DMS153 treated with DMSO at 0.1 percent for 48 hours (cell line): ENCODE data around the gene DNAJA4.
"Not testable (repeated sequence)": the region's sequence is repeated elsewhere in the genome, so short reads cannot be mapped to it uniquely, and the experiment has no call there.

Experiments used
- DNase-seq: peaks from one replicate; lab custom pipeline; 2025; ENCODE audit not compliant: unreplicated experiment; lab: John Stamatoyannopoulos, UW

DNAJA4 gene

GRCh38 chr15:78243491-78243941, 20.8 kb upstream of the DNAJA4 start:
- DNase-seq, result no peak

- no peak for DNase-seq
Measured at GRCh38 chr15:78244101-78244500, 20.3 kb upstream of the DNAJA4 start.

- no peak for DNase-seq
Measured at GRCh38 chr15:78244893-78245292, 19.5 kb upstream of the DNAJA4 start.

DNA sequence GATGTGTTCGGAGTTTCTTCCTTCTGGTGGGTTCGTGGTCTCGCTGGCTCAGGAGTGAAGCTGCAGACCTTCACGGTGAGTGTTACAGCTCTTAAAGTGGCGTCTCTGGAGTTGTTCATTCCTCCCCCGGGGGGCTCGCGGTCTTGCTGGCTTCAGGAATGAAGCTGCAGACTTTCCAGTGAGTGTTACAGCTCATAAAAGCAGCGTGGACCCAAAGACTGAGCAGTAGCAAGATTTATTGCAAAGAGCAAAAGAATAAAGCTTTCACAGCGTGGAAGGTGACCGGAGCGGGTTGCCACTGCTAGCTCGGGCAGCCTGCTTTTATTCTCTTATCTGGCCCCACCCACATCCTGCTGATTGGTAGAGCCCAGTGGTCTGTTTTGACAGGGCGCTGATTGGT, 19.0 kb upstream of the DNAJA4 start:
- DNase-seq, result not testable (repeated sequence)

DNA sequence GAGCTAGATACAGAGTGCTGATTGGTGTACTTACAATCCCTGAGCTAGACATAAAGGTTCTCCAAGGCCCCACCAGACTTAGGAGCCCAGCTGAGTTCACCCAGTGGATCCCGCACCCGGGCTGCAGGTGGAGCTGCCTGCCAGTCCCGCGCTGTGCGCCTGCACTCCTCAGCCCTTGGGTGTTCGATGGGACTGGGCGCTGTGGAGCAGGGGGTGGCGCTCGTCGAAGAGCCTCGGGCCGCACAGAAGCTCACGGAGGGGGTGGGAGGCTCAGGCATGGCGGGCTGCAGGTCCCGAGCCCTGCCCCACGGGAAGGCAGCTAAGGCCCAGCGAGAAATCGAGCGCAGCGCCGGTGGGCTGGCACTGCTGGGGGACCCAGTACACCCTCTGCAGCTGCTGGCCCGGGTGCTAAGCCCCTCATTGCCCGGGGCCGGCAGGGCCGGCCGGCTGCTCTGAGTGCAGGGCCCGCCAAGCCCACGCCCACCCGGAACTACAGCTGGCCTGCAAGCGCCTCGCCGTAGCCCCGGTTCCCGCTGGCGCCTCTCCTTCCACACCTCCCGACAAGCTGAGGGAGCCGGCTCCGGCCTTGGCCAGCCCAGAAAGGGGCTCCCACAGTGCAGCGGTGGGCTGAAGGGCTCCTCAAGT, 18.3 kb upstream of the DNAJA4 start:
- not testable (repeated sequence) for DNase-seq

DNA sequence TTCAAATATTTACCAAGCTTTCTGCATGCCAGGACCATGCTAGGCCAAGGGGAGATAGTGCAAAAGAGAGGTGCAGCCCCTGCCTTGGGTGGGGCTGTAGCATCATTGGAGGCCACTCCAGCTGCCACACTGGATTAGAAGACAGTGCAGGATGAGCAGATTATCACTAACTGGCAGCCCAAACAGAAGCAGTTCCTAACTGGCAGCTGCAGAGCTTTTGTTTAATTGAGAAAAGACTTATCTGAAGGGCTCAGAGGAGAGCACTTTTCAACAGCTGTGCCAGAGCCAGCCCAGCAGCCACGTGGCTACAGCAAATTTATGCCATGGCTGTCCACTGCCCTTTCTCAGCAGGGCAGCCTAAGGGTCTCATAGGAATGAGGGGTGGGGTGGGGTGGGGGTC, 16.5 kb upstream of the DNAJA4 start:
- no peak for DNase-seq

- no peak for DNase-seq
Measured at GRCh38 chr15:78249131-78249530, 15.2 kb upstream of the DNAJA4 start.

GRCh38 chr15:78251136-78251535, 13.2 kb upstream of the DNAJA4 start:
- no peak for DNase-seq

GRCh38 chr15:78255421-78256043, 8.8 kb upstream of the DNAJA4 start:
- DNase-seq, result no peak

DNA sequence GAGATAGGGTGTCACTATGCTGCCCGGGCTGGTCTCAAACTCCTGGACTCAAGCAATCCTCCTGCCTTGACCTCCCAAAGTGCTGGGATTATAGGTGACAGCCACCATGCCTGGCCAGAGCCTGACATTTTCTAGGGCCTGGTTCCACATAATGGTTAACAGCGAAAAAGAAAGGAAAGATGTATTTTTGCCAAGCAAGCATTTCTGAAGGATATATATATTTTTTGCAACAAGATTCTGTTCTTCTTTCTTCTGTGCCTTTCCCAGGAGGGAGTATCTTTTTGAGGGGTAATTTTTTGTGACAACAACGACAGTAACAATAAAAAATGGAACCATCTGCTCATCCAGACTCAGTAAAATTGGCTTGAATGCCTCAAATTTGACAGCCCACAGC, 8.3 kb upstream of the DNAJA4 start:
- no peak for DNase-seq

DNA sequence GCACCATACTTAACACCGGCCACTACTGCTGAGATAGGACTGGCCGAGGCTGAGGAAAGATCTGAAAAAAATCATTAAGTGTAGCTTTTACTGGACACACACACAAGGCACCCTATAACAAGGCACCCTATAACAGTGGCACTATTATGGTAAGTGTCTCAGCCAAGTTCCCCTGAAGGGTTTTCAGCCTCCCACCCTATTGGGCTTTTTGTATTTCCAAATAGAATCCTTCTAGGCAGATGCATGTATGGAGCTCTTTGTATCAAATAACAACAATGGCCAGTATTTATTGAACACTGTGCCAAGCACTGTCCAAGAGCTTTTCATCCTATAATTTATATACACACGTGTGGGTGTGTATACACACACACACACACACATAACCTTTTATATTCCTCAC, 6.7 kb upstream of the DNAJA4 start:
- DNase-seq, result no peak

- no peak for DNase-seq
Measured at GRCh38 chr15:78259232-78259631, 5.1 kb upstream of the DNAJA4 start.

- no peak for DNase-seq
Measured at GRCh38 chr15:78260489-78260888, 3.9 kb upstream of the DNAJA4 start.

GRCh38 chr15:78261062-78261461, 3.3 kb upstream of the DNAJA4 start:
- DNase-seq, result no peak

GRCh38 chr15:78263351-78263781, 996 bp upstream of the DNAJA4 start:
- DNase-seq, result no peak

DNA sequence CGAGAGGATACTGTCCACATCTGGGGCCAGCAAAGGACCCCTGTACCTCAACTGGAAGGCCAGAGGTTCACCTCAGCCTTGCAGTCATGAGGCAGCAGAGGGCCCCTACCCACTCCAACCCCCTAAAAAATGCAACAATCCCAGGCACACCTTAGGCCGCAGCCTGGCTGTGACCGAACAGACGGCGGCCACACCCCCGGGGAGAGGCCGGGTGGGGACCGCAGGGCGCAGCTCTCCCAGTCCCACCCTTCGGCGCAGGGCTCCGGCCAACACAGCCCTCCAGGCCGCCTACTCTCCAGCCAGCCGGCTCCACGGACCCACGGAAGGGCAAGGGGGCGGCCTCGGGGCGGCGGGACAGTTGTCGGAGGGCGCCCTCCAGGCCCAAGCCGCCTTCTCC, 457 bp upstream of the DNAJA4 start:
- no peak for DNase-seq

DNA sequence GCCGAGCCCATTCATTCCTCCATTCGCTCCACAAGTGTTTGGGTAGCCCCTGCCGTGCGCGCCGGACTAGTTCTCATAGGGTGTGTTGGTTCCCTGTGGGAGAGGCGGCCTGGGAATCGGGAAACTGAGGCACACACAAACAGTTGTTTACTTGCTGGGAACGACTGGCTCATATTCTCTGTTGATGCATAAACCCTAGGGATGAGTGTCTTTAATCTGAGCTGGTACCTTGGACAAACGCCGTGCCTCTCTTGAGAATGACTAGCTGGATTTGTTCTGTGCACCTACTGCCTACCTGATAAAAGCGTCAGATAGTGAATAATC, 737 bp downstream of the DNAJA4 start:
- DNase-seq, result no peak

GRCh38 chr15:78265752-78266224, 1.4 kb downstream of the DNAJA4 start:
- no peak for DNase-seq

DNA sequence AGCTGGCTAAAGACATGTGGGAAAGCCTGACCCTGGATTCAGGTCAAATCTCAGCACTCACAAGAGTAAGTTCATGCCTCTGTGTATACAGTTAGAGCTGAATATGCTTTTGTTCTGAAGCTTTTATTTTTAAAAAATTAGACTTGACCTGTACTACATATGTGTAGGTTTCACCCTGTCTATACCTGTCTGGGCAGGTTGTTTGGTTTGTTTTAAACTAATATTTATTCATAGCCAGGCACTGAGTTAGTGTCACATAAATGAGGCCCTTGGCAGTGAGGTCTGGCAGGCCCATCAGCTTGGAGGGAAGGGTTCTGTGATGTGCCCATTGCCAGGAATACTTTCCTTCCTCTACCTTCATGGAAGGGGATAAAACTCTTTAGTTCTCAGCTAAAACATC, 1.9 kb downstream of the DNAJA4 start:
- no peak for DNase-seq

- no peak for DNase-seq
Measured at GRCh38 chr15:78266806-78267205, 2.4 kb downstream of the DNAJA4 start.

GRCh38 chr15:78272316-78272715, 8.0 kb downstream of the DNAJA4 start:
- DNase-seq, result no peak

GRCh38 chr15:78272776-78273175, 8.4 kb downstream of the DNAJA4 start:
- DNase-seq, result no peak

GRCh38 chr15:78274994-78275393, 10.6 kb downstream of the DNAJA4 start:
- no peak for DNase-seq
